ENCODE data around the gene TMEM141.

The TMEM141 gene

GRCh38 chr9:136842380-136842948 is 51.3 kb downstream of the TMEM141 start, which contains the start of gene AJM1:
AJM1 (plus strand) TSS chr9:136842478; CDS start chr9:136844415, 1,937 bp downstream.
- peak; percentile 46 for TF ChIP-seq CTCF (IDR thresholded peaks at IDR 0.05)
